Lower leg skin (tissue), 3 donors: ENCODE data around the gene SYNPO2.

Experiments
- CTCF ChIP-seq, 3 donors: fragments of 450-650 bp; IDR thresholded peaks; one replicate each; pipeline ENCODE4 v1.5.1; 2016; ENCODE audit warnings: antibody characterized with exemption in 3 of 3, mild to moderate bottlenecking in 3 of 3, moderate library complexity in 2 of 3
- POLR2A ChIP-seq, 2 donors: fragments of 450-650 bp; IDR thresholded peaks; one replicate each; pipeline ENCODE4 v1.6.1; 2016 to 2017; ENCODE audit warnings: antibody characterized with exemption in 2 of 2, mild to moderate bottlenecking in 1 of 2, moderate library complexity in 1 of 2

DNA sequence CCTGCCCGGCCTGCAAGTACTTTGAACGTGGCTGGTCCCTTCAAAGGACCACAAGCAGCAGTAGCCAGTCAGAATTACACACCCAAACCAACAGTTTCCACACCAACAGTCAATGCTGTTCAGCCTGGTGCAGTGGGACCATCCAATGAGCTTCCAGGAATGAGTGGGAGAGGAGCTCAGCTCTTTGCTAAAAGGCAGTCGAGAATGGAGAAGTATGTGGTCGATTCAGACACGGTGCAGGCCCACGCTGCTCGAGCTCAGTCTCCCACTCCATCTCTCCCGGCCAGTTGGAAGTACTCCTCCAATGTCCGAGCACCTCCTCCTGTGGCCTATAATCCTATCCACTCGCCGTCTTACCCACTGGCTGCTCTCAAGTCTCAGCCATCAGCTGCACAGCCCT lies 142.6 kb downstream of the SYNPO2 start:
- TF ChIP-seq CTCF (IDR thresholded peaks at IDR 0.05) (no peak), POLR2A (IDR thresholded peaks at IDR 0.05) (no peak)
